GM12801 (cell line): Measurements from ENCODE around the gene IGSF11.

ENCODE experiments used
- CTCF ChIP-seq: IDR thresholded peaks from one replicate; pipeline ENCODE4 v1.5.1; 2011; ENCODE audit warnings: control low read depth; ENCODE audit not compliant: insufficient read length; ENCODE audit errors: extremely low read depth

The IGSF11 gene

DNA sequence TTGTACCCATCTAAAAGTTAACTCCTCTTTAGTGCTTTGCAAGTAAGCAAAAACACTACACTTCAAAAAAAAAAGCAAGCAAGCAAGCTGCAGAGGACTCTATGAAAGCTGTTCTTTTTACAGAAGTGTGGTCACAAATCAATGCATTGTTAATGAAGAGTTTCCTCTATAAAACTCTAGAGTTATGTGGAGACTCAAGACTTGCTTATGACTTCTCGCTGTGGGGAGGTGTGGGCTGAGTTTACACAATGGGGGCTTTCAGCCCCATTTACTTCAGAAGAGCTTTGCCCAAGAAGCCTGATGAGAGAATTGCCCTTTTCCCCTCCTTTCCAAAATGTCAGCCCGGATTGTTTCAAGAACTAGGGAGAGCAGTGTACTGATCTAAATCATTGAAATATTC is 144.4 kb downstream of the IGSF11 start:
- TF ChIP-seq CTCF = no peak

DNA sequence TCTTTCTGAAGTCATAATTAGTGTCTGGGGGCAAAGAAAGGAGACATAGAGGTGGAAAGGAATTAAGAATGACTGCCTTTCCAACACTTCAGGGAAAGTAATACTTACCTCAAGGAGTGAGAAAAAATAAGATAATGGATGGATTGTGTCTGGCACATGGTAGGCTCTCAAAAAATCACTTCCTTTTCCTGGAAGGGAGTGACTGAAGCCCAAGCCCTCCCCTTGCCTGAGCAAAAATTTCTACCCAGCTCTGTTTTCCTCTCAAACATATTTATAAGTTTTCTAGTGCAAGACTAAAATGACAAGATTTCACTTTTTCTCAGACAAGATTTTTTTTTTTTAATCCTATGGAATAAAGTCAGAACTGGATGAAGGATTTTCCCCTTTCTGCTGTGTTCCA is 145.0 kb downstream of the IGSF11 start:
- no peak for TF ChIP-seq CTCF

DNA sequence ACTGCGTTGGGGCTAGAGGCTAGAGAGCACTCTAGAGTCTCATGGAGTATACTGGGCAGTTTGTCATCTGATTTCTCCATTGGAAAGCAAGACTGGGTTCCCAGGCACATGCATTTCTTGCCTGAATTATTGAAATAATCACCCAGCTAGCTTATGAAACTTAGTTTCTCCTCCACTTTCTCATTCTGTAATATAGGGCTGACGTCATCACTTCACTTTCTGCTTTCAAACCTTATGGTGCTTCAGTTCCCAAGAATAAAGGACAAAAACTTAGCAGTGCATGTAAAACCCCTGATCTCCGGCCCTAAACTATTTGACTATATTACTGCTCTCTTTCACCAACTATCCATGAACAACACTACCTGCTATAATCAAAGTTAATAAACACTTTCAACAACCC is 147.9 kb downstream of the IGSF11 start:
- no peak for TF ChIP-seq CTCF

DNA sequence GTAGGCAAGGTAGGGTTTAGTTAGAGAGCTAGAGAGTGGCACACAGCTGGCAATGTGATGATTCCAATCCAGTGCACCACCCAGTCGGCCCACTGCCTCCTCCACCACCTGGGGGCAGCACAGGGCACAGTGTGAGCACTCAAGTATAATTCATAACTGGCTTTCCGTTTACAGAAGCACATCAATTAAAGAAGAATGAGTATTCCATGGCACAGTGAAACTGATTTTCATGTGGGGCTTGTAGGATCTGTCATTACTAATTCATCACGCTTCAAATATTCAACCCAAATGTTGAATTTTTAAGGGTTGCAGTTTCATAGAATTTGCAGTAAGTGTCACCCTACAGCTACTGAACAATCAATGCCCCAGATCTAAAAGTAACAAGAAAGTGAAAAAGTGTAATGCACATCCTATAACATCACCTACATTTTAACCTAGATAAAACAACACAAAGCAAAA is 149.9 kb downstream of the IGSF11 start:
- no peak for TF ChIP-seq CTCF

GRCh38 chr3:118882353-118882947 is 152.2 kb downstream of the IGSF11 start:
- no peak for TF ChIP-seq CTCF

DNA sequence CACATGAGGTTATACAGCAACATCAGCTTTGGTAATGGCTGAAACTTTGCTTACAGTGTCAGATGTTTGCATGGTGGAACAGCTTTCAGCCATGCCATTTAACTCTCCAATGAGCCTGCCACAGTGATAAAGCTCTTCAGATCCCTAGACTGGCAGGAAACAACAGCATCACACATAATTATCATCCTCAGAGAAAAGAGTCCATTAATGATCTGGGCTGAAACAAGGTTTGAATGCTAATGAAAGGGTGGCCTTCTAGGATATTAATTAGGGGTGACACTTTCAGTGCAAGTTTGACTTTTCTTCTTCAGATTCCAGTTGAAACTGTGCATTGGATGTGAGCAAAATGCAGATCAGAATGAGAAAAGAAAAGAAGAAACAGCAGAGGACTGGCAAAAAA is 166.6 kb downstream of the IGSF11 start:
- TF ChIP-seq CTCF = no peak

DNA sequence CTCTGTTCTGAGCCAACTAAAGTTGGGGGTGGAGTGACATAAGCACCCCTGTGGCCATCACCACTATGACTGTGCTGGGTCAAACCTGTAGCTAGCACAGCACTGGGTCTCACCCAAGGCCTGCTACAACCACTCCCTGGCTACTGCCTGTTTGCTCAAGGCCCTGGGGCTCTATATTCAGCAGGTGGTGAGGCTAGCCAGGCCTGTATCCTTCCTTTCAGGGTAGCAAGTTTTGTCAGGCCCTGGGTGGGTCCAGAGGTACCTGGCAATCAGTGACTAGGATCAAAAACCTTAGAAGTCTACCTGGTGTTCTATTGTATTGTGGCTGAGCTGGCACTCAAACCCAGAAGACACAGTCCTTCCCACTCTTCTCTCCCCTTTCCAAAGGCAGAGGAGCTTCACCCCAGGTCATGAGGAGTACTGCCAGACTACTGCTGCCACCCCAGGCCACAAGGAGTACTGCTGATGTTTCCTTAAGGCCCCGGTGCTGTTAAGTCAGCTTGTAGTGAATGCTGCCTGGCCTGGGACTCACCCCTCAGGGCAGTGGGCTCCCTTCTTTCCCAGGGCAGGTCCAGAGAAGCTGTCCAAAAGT is 170.8 kb downstream of the IGSF11 start:
- no peak for TF ChIP-seq CTCF

- TF ChIP-seq CTCF = no peak
Measured at GRCh38 chr3:118859950-118860349, 174.7 kb downstream of the IGSF11 start.
